ENCODE measurements around the gene TMC8. TPM values are rescaled to one million over a fixed set of nuclear protein-coding genes. Genes with fewer than 3 reads are reported as not detected.

TMC8 gene
- total and polyA plus RNA-seq, 2 experiments from 2014 or later = 1.2 to 1.3 TPM

DNA sequence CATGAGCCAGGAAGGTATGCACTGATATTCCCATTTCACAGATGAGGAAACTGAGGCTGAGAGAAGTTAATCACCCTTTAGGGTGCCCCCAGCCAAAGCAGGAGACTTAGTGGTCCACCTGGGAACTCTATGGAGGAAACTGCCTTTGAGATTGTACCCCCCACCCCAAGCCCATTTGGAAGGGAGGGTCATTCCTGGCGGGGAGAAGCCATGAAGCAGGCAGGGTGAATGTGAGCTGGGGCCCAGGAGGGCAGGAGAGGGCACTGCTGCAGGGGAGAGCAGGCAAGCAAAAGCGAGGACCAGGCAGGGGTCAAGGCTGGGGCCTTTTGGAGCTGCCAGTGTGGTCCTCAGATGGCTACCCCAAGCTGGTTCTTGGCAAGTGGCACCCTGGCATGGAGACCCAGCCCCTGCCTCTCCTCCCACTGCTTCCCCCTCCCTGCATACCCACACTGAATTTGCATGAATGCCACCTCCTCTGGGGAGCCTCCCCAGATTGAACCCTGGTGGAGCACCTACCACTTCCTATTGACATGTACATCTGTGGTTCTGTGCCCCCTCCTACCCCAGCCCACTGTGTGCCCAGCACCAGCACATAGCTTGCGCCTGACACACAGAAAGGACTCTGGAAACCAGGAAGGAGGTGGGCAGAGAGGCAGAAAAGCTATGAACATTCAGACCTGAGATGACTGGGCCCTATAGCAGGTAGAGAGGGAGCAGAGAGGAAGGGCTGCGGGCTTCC lies 1.1 kb upstream of the TMC8 start (continued):
- TF ChIP-seq, protein P1, sequence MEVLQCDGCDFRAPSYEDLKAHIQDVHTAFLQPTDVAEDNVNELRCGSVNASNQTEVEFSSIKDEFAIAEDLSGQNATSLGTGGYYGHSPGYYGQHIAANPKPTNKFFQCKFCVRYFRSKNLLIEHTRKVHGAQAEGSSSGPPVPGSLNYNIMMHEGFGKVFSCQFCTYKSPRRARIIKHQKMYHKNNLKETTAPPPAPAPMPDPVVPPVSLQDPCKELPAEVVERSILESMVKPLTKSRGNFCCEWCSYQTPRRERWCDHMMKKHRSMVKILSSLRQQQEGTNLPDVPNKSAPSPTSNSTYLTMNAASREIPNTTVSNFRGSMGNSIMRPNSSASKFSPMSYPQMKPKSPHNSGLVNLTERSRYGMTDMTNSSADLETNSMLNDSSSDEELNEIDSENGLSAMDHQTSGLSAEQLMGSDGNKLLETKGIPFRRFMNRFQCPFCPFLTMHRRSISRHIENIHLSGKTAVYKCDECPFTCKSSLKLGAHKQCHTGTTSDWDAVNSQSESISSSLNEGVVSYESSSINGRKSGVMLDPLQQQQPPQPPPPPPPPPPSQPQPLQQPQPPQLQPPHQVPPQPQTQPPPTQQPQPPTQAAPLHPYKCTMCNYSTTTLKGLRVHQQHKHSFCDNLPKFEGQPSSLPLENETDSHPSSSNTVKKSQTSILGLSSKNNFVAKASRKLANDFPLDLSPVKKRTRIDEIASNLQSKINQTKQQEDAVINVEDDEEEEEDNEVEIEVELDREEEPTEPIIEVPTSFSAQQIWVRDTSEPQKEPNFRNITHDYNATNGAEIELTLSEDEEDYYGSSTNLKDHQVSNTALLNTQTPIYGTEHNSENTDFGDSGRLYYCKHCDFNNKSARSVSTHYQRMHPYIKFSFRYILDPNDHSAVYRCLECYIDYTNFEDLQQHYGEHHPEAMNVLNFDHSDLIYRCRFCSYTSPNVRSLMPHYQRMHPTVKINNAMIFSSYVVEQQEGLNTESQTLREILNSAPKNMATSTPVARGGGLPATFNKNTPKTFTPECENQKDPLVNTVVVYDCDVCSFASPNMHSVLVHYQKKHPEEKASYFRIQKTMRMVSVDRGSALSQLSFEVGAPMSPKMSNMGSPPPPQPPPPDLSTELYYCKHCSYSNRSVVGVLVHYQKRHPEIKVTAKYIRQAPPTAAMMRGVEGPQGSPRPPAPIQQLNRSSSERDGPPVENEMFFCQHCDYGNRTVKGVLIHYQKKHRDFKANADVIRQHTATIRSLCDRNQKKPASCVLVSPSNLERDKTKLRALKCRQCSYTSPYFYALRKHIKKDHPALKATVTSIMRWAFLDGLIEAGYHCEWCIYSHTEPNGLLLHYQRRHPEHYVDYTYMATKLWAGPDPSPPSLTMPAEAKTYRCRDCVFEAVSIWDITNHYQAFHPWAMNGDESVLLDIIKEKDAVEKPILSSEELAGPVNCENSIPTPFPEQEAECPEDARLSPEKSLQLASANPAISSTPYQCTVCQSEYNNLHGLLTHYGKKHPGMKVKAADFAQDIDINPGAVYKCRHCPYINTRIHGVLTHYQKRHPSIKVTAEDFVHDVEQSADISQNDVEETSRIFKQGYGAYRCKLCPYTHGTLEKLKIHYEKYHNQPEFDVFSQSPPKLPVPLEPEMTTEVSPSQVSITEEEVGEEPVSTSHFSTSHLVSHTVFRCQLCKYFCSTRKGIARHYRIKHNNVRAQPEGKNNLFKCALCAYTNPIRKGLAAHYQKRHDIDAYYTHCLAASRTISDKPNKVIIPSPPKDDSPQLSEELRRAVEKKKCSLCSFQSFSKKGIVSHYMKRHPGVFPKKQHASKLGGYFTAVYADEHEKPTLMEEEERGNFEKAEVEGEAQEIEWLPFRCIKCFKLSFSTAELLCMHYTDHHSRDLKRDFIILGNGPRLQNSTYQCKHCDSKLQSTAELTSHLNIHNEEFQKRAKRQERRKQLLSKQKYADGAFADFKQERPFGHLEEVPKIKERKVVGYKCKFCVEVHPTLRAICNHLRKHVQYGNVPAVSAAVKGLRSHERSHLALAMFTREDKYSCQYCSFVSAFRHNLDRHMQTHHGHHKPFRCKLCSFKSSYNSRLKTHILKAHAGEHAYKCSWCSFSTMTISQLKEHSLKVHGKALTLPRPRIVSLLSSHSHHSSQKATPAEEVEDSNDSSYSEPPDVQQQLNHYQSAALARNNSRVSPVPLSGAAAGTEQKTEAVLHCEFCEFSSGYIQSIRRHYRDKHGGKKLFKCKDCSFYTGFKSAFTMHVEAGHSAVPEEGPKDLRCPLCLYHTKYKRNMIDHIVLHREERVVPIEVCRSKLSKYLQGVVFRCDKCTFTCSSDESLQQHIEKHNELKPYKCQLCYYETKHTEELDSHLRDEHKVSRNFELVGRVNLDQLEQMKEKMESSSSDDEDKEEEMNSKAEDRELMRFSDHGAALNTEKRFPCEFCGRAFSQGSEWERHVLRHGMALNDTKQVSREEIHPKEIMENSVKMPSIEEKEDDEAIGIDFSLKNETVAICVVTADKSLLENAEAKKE (CRISPR knock-in tag; IDR thresholded peaks at IDR 0.05) = no peak
- no peak for TF ChIP-seq ZNF114 (CRISPR knock-in tag; IDR thresholded peaks at IDR 0.05)
- no peak for TF ChIP-seq NANOG (IDR thresholded peaks at IDR 0.05; ENCODE audit: borderline replicate concordance)
- TF ChIP-seq CREB1 (CRISPR knock-in tag; IDR thresholded peaks at IDR 0.05; ENCODE audit: low read depth) = no peak

DNA sequence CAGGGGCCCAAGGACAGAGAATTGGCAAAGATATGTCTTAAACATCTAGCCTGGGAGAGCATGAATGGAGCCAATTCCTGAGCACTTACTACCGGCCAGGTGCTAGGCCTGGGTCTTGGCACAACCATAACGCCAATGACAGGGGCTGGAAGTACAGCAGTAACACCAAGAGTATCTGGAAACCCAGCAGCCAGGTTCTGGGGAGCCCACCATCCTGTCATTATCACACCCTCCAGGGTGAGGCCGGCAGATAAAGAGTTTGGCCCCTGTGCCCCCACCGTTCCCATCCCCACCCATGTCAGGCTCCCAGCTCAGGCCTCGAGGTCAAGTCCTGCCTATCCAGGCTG lies 508 bp upstream of the TMC8 start:
- H3K79me2 ChIP-seq (replicated peaks; ENCODE audit: insufficient read depth) = 0 out of 2 replicates have a peak, but pooled peaks cover 5% of the 10 kb centered on the region
- Mint-ChIP-seq H3K9me3 (no peaks in the 10 kb centered on the region), H3K4me3 (no peak overlapping the region; the same call in 2 of the 3 replicates), H3K27me3 (ENCODE audit: insufficient read depth, low read depth, poor library complexity) (peaks cover 35% of the 10 kb centered on the region), H3K36me3 (ENCODE audit: low read depth) (peaks cover 2% of the 10 kb centered on the region; the same call in 1 of the 3 replicates), H3K27ac (no peak overlapping the region), H3K4me1 (peaks cover 24% of the 10 kb centered on the region)
- peak overlapping the region; percentile 63; the same call in 1 of the 2 replicates for H3K4me3 ChIP-seq
- H2AFZ ChIP-seq = no peak overlapping the region
- H4K20me1 ChIP-seq (replicated peaks; ENCODE audit: insufficient read depth) = no peaks in the 10 kb centered on the region
- H3K27me3 ChIP-seq (ENCODE audit: insufficient read depth) = peaks cover 22% of the 10 kb centered on the region
- DNase-seq (ENCODE audit: low spot score) = no peak
- peaks cover 34% of the 10 kb centered on the region for H3K4me1 ChIP-seq (ENCODE audit: insufficient read depth)
- ATAC-seq = no peak
- no peaks in the 10 kb centered on the region for H3K36me3 ChIP-seq (ENCODE audit: insufficient read depth)
- H3K4me2 ChIP-seq = peak overlapping the region; percentile 29; the same call in 1 of the 2 replicates
- H3K9me2 ChIP-seq (ENCODE audit: insufficient read depth) = no peaks in the 10 kb centered on the region
- peaks cover 10% of the 10 kb centered on the region; the same call in 1 of the 2 replicates for H3F3A ChIP-seq (replicated peaks; ENCODE audit: low read depth)
- no peak overlapping the region for H3K27ac ChIP-seq (ENCODE audit: low read depth)
- TF ChIP-seq STAT1 (IDR thresholded peaks at IDR 0.05; ENCODE audit: unreplicated experiment) (no peak), EZH2phosphoT487 (IDR thresholded peaks at IDR 0.05; ENCODE audit: unreplicated experiment) (no peak), JUNB (IDR thresholded peaks at IDR 0.05; ENCODE audit: unreplicated experiment) (no peak)
- TF ChIP-seq, protein P2, sequence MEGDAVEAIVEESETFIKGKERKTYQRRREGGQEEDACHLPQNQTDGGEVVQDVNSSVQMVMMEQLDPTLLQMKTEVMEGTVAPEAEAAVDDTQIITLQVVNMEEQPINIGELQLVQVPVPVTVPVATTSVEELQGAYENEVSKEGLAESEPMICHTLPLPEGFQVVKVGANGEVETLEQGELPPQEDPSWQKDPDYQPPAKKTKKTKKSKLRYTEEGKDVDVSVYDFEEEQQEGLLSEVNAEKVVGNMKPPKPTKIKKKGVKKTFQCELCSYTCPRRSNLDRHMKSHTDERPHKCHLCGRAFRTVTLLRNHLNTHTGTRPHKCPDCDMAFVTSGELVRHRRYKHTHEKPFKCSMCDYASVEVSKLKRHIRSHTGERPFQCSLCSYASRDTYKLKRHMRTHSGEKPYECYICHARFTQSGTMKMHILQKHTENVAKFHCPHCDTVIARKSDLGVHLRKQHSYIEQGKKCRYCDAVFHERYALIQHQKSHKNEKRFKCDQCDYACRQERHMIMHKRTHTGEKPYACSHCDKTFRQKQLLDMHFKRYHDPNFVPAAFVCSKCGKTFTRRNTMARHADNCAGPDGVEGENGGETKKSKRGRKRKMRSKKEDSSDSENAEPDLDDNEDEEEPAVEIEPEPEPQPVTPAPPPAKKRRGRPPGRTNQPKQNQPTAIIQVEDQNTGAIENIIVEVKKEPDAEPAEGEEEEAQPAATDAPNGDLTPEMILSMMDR (conservative IDR thresholded peaks at IDR 0.05; ENCODE audit: low read depth in 2 of 2) = no peak

Data from GM23338 (cell line).